Left ventricle myocardium inferior (tissue), 1 donor: Measurements from ENCODE around the gene PRIMPOL. TPM values are rescaled to one million over a fixed set of nuclear protein-coding genes. Genes with fewer than 3 reads are reported as not detected.

Experiments used
- DNase-seq: peaks from one replicate; pipeline ENCODE4 v3.0.0-alpha.2; 2020
- H3K27ac ChIP-seq: fragments of 200-600 bp; replicated peaks from 2 replicates; pipeline ENCODE4 v1.8.0; 2021
- H3K27me3 ChIP-seq: fragments of 200-600 bp; 2 replicates; pipeline ENCODE4 v1.8.0; 2021; ENCODE audit warnings: low read depth
- H3K36me3 ChIP-seq: fragments of 200-600 bp; 2 replicates; pipeline ENCODE4 v1.8.0; 2021
- H3K4me1 ChIP-seq: fragments of 200-600 bp; 2 replicates; pipeline ENCODE4 v1.8.0; 2021
- H3K4me3 ChIP-seq: fragments of 200-600 bp; 2 replicates; pipeline ENCODE4 v1.8.0; 2021; ENCODE audit warnings: mild to moderate bottlenecking, moderate library complexity
- H3K9me3 ChIP-seq: fragments of 200-600 bp; replicated peaks from 2 replicates; pipeline ENCODE4 v1.8.0; 2021
- CTCF ChIP-seq: fragments of 200-600 bp; IDR thresholded peaks from 2 replicates; pipeline ENCODE4 v1.8.0; 2021; ENCODE audit warnings: antibody characterized with exemption, mild to moderate bottlenecking, borderline replicate concordance
- intact Hi-C: fragments of 100-400 bp; cut with micrococcal nuclease; formaldehyde crosslinking; loops from one replicate; pipeline ENCODE4 v1.11.0; 2022
- total RNA-seq: library from RNA; stranded (reverse); fragmentation: NEBNext Ultra II Directional; extraction: Animal tissue kit (Norgen Biotek cat#: 25700); gene quantifications from one replicate; pipeline ENCODE4 v1.2.1, GENCODE V29; 2021
- donor health status: DM: no; HTN: yes; CAD: no; lungs with severe emphysema.

The PRIMPOL gene
- total RNA-seq, 1 donor from 2014 or later, result 10.6 TPM

DNA sequence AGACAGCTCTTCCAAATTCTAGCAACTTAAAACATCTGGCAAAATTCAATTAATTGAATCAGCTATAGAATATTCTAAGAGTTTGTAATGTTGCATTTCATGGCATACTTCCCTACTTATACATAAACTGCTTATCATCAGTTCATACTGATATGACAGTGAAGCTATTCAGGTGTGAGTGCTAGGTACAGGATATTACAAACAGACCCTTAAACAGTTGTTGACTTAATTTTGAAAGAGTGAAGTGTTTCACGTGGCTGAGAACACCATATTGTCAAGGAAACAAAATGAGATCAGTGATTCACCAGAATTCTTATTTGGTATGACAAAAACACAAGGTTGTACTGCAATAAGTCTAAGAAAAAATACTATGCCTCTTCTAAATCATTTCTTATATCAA, 56.9 kb downstream of the PRIMPOL start:
- TF ChIP-seq CTCF, result no peak
- no peak overlapping the region for H3K27ac ChIP-seq
- no peak overlapping the region for H3K4me3 ChIP-seq
- no peaks in the 10 kb centered on the region for H3K4me1 ChIP-seq
- no peaks in the 10 kb centered on the region for H3K36me3 ChIP-seq
- no peaks in the 10 kb centered on the region for H3K27me3 ChIP-seq
- H3K9me3 ChIP-seq, result no peaks in the 10 kb centered on the region
- intact Hi-C loops, result no loop called here
- no peak for DNase-seq

DNA sequence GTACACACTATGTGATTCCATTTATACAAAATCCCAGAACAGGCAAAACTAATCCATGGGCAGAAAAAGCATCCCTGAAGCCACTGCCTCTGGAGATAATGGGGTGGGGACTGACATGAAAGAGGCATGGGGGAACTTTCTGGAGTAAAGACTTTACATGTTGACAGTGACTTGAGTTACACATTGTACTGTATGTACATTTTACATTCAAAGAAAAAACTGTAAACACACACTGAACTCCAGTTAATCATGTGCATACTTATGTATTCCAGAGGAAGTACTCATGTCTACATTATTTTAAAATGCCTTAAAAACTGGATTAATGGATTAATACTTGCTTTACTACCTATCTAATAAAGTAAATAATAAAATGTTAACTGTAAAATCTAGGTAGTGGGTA, 62.8 kb downstream of the PRIMPOL start:
- Histone ChIP-seq H3K27ac (no peak overlapping the region), H3K4me3 (no peak overlapping the region), H3K27me3 (no peaks in the 10 kb centered on the region), H3K4me1 (no peaks in the 10 kb centered on the region), H3K9me3 (no peaks in the 10 kb centered on the region), H3K36me3 (no peaks in the 10 kb centered on the region)
- no peak for TF ChIP-seq CTCF
- intact Hi-C loops, result no loop called here
- DNase-seq, result no peak

DNA sequence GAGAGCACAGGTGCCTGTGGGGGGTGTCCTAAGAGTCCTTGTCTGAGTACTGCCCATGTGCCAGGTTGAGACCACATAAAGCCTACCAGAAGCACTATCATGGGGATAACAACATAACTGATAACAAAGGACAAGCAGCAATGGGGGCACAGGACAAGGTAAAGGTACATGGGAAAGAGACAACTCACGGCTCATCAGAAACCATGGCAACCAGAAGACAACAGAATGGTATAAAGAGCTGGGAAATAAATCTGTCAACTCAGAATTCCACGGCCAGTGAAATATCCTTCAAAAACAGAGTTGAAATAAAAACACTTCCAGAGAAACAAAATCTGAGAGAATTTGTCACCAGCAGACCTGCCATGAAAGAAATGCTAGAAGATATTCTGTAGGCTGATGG, 64.3 kb downstream of the PRIMPOL start:
- no peak for TF ChIP-seq CTCF
- Histone ChIP-seq H3K9me3 (no peaks in the 10 kb centered on the region), H3K4me3 (no peak overlapping the region), H3K27ac (no peak overlapping the region), H3K27me3 (no peaks in the 10 kb centered on the region), H3K4me1 (no peaks in the 10 kb centered on the region), H3K36me3 (no peaks in the 10 kb centered on the region)
- intact Hi-C loops, result no loop called here
- DNase-seq, result no peak

DNA sequence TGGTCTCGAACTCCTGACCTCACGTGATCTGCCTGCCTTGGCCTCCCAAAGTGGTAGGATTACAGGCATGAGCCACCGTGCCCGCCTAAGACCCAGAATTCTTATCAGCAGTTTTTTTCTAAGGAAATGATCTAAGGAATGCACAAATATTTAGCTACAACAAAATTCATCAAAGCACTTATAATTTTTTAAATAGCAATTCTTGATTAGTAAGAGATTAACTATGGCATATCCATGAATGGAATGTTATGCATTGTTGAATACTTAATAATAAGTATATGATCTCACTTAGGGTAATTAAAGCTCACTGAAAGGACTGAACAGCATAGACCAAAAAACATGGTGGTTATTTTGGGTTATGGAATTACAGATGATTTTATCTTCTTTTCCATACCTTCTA, 66.0 kb downstream of the PRIMPOL start:
- no peak overlapping the region for H3K4me3 ChIP-seq
- DNase-seq, result no peak
- H3K9me3 ChIP-seq, result no peaks in the 10 kb centered on the region
- no peaks in the 10 kb centered on the region for H3K27me3 ChIP-seq
- intact Hi-C loops, result no loop called here
- no peak for TF ChIP-seq CTCF
- H3K27ac ChIP-seq, result no peak overlapping the region
- no peaks in the 10 kb centered on the region for H3K4me1 ChIP-seq
- H3K36me3 ChIP-seq, result no peaks in the 10 kb centered on the region

DNA sequence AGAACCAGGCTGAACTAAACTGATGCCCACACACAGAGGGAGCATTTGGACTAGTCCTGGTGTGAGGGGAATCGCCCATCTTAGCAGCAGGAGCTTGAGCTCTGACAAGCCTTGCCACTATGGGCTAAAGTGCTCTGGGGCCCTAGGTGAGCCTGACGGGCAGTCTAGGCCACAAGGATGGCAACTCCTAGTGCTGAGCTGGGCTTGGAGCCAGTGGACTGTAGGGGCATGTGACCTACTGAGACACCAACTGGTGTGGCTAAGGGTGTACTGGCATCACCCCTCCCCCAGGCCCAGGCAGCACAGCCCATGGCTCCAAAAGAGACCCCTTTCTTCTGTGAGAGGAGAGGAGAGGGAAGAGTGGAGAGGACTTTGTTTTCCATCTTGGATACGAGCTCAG, 69.9 kb downstream of the PRIMPOL start:
- H3K36me3 ChIP-seq, result no peaks in the 10 kb centered on the region

More for the DNA sequence above, 69.9 kb downstream of the PRIMPOL start:
- H3K9me3 ChIP-seq, result peaks cover 13% of the 10 kb centered on the region
- no peaks in the 10 kb centered on the region for H3K4me1 ChIP-seq
- TF ChIP-seq CTCF, result no peak
- H3K4me3 ChIP-seq, result no peak overlapping the region
- intact Hi-C loops, result no loop called here
- no peak overlapping the region for H3K27ac ChIP-seq
- no peak for DNase-seq
- H3K27me3 ChIP-seq, result no peaks in the 10 kb centered on the region
